ENCODE data around the gene DSC1.
A peak's percentile ranks its signal among the peaks of the same experiment; 100 is the strongest.
"Not testable (repeated sequence)": the region's sequence is repeated elsewhere in the genome, so short reads cannot be mapped to it uniquely, and the experiment has no call there.

The DSC1 gene

GRCh38 chr18:31170335-31170734 is 7.7 kb upstream of the DSC1 start:
- DNase-seq (ENCODE audit: low spot score) = no peak

DNA sequence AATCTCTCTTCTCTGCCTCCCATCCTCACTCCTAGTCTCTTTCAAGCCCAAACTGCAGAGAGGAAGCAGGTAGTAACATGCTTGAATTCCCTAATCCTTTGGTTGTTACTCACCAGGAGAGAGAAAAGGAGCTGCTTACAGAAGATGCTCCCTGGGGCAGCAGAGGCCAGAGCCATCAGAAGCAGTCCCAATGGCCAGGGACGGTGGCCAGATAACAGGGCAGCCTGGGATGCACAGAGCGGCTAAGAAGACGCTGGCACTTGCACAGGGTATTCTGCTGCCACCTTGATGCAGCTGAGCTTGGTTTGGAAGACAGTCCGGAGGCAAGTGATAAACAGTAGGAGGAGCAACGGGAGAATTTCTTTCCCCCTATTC is 250 bp downstream of the DSC1 start:
- DNase-seq (ENCODE audit: low spot score) = peak; percentile 46

DNA sequence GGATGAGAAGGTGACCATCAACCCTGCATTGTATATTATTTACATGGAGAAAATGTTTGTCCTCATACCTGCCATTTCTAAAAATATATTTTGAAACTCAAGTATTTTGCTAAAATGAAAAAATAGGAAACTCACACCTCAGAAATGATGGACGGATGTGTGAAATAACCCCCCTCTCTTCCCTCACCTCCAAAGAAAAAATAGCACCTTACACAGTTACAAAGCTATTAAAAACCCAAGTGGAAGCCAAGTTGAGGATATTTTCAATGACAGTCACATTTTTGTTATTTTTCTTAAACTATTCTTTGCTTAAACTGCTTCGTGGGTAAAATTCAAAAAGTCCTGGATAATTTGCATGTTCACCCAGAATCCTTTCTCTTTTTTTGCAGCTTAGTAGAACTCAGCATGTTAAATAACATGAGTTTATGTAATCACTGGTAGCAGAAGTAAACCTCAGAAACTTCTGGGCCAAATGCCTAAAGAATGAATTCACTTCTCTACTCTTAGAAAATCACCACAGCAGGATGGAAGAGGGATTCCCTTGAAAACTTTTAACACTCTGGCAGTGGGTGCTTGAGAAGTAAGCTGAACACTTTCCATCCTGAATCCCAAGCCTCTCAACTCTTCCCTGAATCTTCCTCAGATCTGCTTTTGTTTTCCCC is 768 bp downstream of the DSC1 start:
- no peak for DNase-seq (ENCODE audit: low spot score)

- DNase-seq (ENCODE audit: low spot score) = no peak
These were observed 5.6 kb downstream of the DSC1 start for GRCh38 chr18:31156821-31157763.

- no peak for DNase-seq (ENCODE audit: low spot score)
These were observed 7.2 kb downstream of the DSC1 start for GRCh38 chr18:31155498-31155897.

GRCh38 chr18:31154181-31154580 is 8.5 kb downstream of the DSC1 start:
- DNase-seq (ENCODE audit: low spot score) = no peak

- no peak for DNase-seq (ENCODE audit: low spot score)
These were observed 13.3 kb downstream of the DSC1 start for GRCh38 chr18:31149351-31149750.

- DNase-seq (ENCODE audit: low spot score) = no peak
These were observed 14.1 kb downstream of the DSC1 start for GRCh38 chr18:31148600-31148999.

- DNase-seq (ENCODE audit: low spot score) = no peak
These were observed 15.8 kb downstream of the DSC1 start for GRCh38 chr18:31146809-31147208.

- DNase-seq (ENCODE audit: low spot score) = no peak
These were observed 19.6 kb downstream of the DSC1 start for GRCh38 chr18:31143025-31143424.

DNA sequence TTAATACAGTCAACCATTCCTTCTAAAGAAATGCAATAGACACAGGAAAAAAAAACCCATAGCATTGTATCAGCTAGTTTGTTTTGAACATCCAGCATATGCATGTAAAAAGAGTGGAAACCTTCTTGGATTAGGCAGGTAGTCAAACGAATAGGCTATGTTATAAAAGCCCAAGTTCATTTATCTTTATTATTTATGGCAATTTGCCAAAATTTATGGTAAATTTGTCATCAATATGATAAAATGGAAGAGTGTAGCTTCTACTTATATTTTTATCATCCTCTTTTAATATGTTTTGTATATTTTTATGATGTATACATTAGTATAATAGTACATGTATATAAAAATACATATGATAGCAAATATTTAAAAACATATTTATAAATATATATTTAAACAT is 23.9 kb downstream of the DSC1 start:
- no peak for DNase-seq (ENCODE audit: low spot score)

- DNase-seq (ENCODE audit: low spot score) = no peak
These were observed 27.6 kb downstream of the DSC1 start for GRCh38 chr18:31134988-31135529.

- no peak for DNase-seq (ENCODE audit: low spot score)
These were observed 33.1 kb downstream of the DSC1 start for GRCh38 chr18:31129398-31130115.

GRCh38 chr18:31125878-31126277 is 36.8 kb downstream of the DSC1 start:
- DNase-seq (ENCODE audit: low spot score) = no peak

DNA sequence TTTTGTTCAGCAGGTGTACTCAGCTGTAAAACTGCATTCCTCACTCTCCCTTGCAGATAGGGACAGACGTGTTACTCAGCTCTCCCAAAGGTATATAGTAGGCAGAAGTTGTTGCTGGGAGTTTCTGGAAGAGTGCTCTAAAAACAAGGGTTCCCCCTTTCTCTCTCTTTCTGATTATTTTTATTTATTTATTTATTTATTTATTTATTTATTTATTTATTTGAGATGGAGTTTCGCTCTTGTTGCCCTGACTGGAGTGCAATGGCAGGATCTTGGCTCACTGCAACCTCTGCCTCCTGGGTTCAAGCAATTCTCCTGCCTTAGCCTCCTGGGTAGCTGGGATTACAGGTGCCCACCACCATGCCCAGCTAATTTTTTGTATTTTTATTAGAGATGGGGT is 39.5 kb downstream of the DSC1 start:
- not testable (repeated sequence) for DNase-seq (ENCODE audit: low spot score)

DNA sequence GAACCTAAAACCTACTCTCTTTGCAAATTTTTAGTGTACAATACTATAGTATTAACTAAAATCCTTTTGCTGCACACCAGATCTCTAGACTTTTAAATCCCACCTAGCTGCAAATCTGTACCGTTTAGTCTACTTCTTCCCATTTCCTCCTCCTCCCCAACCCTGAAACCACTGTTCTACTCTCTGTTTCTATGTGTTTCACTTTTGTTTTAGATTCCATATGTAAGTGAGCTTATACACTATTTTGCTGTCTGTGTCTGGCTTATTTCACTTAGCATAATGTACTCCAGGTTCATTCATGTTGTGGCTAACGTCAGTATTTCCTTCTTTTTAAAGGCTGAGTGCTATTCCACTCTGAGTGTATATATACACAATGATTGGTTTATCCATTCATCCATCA is 42.1 kb downstream of the DSC1 start:
- no peak for DNase-seq (ENCODE audit: low spot score)

DNA sequence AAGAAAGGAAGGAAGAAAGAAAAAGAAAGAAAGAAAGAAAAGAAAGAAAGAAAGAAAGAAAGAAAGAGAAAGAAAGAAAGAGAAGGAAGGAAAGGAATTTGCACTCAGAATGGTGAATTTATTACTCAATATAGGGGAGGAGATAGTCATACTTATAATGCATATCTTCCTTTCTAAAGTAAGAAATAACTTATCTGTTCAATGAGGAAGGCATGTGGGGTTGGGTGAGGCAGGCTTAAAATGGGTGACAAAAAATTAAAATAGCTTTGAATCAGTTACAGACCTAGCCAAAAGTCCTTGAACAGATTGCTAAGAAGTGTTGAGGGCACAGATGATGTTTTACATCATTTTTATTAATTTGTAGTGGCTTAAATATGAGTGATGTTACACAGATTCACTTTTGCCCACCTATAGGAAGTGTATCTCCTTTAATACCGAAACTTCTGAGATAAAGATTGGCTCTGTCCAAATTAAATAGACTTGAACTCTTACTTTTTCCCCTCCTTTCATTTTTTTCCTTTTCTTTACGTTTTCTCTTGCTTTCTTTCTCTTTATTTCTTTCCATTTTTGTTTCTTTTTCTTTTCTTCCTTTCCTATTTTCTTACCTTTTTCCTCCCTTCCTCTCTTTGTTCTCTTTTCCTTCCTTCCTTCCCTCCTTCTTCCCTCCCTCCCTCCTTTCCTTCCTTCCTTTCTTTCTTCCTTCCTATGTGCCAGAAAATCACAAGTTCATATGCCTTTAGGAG is 45.6 kb downstream of the DSC1 start:
- no peak for DNase-seq (ENCODE audit: low spot score)

- DNase-seq (ENCODE audit: low spot score) = no peak
These were observed 49.9 kb downstream of the DSC1 start for GRCh38 chr18:31112804-31113203.

DNA sequence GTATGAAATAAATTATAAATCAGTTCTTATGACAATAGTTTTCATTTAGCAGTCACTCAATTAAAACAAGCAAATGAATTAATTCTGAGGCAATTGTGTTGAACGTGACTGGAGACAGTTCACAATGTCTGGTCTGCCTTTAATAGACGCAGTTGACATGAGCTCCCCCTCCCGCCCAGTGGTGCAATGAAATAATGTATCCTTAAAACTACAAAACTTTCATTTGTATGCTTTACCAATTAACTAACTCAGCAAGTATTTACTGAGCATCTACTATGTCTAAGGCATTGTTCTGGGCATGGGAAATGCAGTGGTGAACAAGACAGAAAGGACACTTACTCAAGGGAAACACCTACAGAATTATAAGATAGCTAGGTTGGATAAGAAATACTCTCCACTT is 56.9 kb downstream of the DSC1 start:
- no peak for DNase-seq (ENCODE audit: low spot score)

DNA sequence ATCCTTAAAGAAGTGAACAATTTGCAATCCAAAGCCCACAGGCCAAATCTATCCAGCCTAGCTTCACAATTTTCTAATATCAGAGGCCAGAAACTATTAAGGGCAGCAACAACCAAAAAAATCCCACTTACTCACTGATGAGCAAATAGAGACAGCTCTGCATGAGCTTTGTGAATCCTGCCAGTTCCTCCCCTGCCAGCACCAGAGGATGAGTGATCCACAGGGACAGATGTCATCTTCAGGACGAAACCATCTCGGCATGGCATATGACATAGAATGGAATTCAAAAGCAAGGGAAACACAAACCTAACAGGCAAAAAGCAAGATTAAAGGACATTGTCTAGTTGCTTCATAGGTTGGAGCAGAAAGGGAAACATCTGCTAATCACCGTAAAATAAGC is 58.2 kb downstream of the DSC1 start:
- no peak for DNase-seq (ENCODE audit: low spot score)

DNA sequence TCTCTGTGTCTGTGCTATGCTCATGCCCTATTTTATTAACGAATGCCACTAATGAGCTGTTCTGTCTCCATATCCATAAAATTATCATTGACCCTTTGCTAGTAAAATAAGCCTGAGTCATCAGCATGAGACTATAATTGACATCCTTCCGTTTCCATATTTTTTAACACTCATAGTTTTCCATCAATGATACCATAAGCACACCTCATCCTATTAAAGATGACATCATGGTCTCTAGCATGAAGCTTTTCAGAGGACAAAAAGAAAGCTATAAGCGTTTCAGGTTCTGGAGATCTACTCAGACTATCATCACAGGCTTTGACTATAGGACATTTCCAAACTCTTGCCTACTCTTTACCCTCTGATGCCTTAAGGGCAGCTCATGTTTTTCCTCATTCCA is 59.2 kb downstream of the DSC1 start:
- no peak for DNase-seq (ENCODE audit: low spot score)

GRCh38 chr18:31102941-31103340 is 59.7 kb downstream of the DSC1 start:
- DNase-seq (ENCODE audit: low spot score) = no peak
